Measurements from ENCODE around the gene CFB. TPM values are rescaled to one million over a fixed set of nuclear protein-coding genes. Genes with fewer than 3 reads are reported as not detected.
"Not testable (repeated sequence)": the region's sequence is repeated elsewhere in the genome, so short reads cannot be mapped to it uniquely, and the experiment has no call there.

CFB gene
- total RNA-seq, 4 donors from 2014 or later, result 6.2 to 32.6 (median 31.5) TPM; not detected in 1

DNA sequence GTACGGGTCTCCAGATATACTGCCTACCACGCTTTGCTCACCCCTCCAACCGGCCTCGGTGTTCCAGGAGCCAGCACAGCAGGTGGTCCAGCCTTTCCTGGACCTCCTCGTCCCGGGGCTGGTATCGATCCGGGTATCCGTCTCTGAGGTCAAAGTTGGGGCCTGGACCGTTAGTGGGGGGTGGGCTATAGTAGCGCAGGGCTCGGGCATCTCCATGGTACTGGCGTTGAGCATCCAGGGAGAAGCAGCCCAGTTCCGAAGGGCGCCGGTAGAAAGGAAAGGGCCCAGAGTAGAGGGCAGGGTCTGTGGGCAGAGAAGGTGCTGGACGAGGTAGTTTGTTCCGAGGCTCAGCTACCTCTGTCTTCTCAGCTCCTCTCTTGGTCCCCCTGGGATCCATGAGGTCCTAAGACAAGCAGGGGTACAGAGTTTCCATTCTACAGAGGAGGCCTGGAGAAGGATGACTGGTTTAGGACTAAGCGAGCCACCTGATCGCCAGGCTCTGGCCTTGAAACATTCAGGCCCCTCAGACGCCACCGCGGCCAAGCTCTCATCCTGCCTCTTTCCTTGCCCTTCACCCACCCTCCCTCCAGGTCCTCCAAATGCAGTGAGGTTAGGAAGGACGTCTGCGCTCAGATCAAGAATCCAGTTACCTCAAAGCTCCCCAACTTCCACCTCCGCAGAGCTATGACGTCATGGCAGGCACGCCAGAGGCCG lies 25.5 kb downstream of the CFB start:
- H3K27me3 ChIP-seq, result no peaks in the 10 kb centered on the region
- peak overlapping the region; percentile 49 to 72 for H3K4me3 ChIP-seq
- intact Hi-C loops (cut with DNase I; ENCODE audit: low total_unique reads), result no loop called here
- DNase-seq, result peak in 1 of 2 donors; percentile 40
- no peak for TF ChIP-seq POLR2A (IDR thresholded peaks at IDR 0.05)
- TF ChIP-seq, protein P1, sequence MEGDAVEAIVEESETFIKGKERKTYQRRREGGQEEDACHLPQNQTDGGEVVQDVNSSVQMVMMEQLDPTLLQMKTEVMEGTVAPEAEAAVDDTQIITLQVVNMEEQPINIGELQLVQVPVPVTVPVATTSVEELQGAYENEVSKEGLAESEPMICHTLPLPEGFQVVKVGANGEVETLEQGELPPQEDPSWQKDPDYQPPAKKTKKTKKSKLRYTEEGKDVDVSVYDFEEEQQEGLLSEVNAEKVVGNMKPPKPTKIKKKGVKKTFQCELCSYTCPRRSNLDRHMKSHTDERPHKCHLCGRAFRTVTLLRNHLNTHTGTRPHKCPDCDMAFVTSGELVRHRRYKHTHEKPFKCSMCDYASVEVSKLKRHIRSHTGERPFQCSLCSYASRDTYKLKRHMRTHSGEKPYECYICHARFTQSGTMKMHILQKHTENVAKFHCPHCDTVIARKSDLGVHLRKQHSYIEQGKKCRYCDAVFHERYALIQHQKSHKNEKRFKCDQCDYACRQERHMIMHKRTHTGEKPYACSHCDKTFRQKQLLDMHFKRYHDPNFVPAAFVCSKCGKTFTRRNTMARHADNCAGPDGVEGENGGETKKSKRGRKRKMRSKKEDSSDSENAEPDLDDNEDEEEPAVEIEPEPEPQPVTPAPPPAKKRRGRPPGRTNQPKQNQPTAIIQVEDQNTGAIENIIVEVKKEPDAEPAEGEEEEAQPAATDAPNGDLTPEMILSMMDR (IDR thresholded peaks at IDR 0.05), result no peak
- H3K27ac ChIP-seq, result peak overlapping the region; percentile 93 to 94
- no peaks in the 10 kb centered on the region for H3K36me3 ChIP-seq
- H3K9me3 ChIP-seq, result no peaks in the 10 kb centered on the region
- peaks cover 0 to 5% of the 10 kb centered on the region in 2 donors for H3K4me1 ChIP-seq

DNA sequence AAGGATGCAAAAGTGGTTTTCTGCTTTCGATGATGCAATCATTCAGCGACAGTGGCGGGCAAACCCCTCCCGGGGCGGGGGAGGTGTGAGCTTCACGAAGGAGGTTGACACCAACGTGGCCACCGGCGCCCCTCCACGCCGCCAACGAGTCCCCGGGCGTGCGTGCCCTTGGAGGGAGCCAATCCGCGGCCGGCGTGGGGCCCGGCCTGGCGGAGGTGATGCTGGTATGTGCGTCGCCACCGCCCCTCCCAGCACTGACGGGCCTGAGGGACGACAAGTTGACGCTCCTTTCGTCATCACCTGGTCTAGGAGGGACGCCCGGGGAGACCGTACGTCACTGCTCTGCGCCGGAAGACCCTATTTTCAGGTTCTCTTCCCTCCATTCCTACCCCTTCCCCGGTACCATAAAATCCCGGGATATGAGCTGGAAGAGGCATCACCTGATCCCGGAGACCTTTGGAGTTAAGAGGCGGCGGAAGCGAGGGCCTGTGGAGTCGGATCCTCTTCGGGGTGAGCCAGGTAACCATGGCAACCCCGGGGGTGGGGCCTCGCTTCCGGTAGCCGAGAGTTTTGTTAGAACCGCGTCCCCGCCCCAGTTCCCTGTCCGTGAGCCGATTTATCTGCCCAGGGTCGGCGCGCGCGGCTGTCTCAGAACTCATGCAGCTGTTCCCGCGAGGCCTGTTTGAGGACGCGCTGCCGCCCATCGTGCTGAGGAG lies 26.3 kb downstream of the CFB start, which contains the start of gene DXO:
Gene DXO, minus strand, starts transcription at position 146 of the 716 bp plus-strand sequence. CDS start 463 bp downstream, outside the sequence.
- Histone ChIP-seq H3K27ac (peak within 1 kb of the TSS; percentile 93 to 94), H3K9me3 (no peaks in the 10 kb centered on the region), H3K36me3 (no peaks in the 10 kb centered on the region), H3K4me1 (peaks cover 0 to 5% of the 10 kb centered on the region in 2 donors), H3K4me3 (peak within 1 kb of the TSS; percentile 49 to 72), H3K27me3 (no peaks in the 10 kb centered on the region)
- intact Hi-C loops (cut with DNase I; ENCODE audit: low total_unique reads), result no loop called here
- peak; percentile 95 to 98 for DNase-seq
- TF ChIP-seq, protein P1 (IDR thresholded peaks at IDR 0.05), result peak in 2 of 4 experiments; percentile 3 to 23
- peak; percentile 41 to 66 for TF ChIP-seq POLR2A (IDR thresholded peaks at IDR 0.05)

DNA sequence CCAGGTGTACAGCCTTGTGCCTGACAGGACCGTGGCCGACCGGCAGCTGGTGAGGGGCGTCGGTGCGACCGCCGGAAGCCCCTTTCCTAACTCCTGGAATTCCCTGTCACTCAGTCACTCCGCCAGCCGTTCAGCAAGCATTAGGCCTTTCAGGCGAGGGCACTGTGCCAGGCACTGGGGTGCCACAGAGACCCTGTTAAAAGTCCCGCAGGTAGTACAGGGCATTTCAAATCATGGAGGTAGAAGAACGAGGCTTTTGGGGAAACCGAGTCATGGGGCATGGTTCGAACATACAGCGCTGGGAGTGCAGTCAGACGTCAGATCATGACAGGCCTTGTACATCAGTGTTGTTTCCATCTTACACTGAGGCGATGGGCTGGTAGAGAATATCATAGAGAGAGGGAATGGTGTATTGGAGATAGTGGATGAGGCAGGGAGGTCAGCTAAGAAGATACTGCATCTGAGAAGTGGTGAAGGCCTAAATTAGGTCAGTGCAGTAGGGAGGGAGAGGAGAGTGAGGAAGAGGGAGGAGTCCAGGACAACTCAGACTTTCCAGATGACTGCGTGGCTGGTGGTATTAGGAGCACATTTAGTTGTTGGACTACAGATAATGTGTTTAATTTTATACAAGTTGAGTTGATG lies 26.9 kb downstream of the CFB start:
- intact Hi-C loops (cut with DNase I; ENCODE audit: low total_unique reads), result no loop called here
- no peak for DNase-seq
- no peaks in the 10 kb centered on the region for H3K36me3 ChIP-seq
- no peaks in the 10 kb centered on the region for H3K27me3 ChIP-seq
- H3K9me3 ChIP-seq, result no peaks in the 10 kb centered on the region
- peak overlapping the region; percentile 93 to 94 for H3K27ac ChIP-seq
- peaks cover 0 to 5% of the 10 kb centered on the region in 2 donors for H3K4me1 ChIP-seq
- TF ChIP-seq, protein P1 (IDR thresholded peaks at IDR 0.05), result no peak
- no peak for TF ChIP-seq POLR2A (IDR thresholded peaks at IDR 0.05)
- H3K4me3 ChIP-seq, result peak overlapping the region; percentile 49 to 72

DNA sequence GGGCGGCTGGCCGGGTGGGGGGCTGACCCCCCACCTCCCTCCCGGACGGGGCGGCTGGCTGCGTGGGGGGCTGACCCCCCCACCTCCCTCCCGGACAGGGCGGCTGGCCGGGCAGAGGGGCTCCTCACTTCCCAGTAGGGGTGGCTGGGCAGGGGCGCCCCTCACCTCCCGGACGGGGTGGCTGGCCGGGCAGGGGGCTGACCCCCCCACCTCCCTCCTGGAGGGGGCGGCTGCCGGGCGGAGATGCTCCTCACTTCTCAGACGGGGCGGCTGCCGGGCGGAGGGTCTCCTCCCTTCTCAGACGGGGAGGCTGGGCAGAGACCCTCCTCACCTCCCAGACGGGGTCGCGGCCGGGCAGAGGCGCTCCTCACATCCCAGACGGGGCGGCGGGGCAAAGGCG lies 30.2 kb downstream of the CFB start:
- H3K4me1 ChIP-seq; H3K4me3 ChIP-seq; H3K36me3 ChIP-seq; intact Hi-C loops (cut with DNase I; ENCODE audit: low total_unique reads); H3K9me3 ChIP-seq; DNase-seq; H3K27me3 ChIP-seq; H3K27ac ChIP-seq: not testable (repeated sequence)

DNA sequence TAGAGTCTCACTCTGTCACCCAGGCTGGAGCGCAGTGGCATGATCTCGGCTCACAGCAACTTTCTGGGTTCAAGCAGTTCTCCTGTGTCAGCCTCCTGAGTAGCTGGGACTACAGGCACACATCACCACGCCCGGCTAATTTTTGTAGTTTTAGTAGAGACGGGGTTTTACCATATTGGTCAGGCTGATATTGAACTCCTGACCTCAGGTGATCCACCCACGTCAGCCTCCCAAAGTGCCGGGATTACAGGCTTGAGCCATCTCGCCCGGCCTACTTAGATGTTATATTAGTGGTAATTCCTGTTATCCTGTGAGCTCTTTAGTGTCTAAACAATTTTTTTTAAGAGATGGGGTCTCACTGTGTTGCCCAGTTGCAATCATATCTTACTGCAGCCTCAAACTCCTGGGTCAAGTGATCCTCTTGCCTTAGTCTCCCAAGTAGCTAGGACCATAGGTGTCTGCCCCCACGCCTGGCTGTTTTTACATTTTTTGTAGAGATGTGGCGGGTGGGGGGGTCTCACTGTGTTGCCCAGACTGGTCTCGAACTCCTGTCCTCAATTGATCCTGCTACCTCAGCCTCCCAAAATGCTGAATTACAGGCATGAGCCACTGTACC lies 32.0 kb downstream of the CFB start:
- Histone ChIP-seq H3K4me1 (no peaks in the 10 kb centered on the region), H3K27ac (no peak overlapping the region), H3K27me3 (no peaks in the 10 kb centered on the region), H3K4me3 (no peak overlapping the region), H3K9me3 (no peaks in the 10 kb centered on the region), H3K36me3 (no peaks in the 10 kb centered on the region)
- TF ChIP-seq, protein P1 (IDR thresholded peaks at IDR 0.05), result no peak
- no peak for TF ChIP-seq POLR2A (IDR thresholded peaks at IDR 0.05)
- DNase-seq, result no peak
- intact Hi-C loops (cut with DNase I; ENCODE audit: low total_unique reads), result no loop called here
